Activated CD8-positive, alpha-beta memory T cell treated with anti-CD3 and anti-CD28 coated beads, Interleukin-2, amount 50 U/mL, for 1 hour (primary cell): ENCODE data around the gene FAS.
A peak's percentile ranks its signal among the peaks of the same experiment; 100 is the strongest.
"Not testable (repeated sequence)": the region's sequence is repeated elsewhere in the genome, so short reads cannot be mapped to it uniquely, and the experiment has no call there.

Source experiments
- DNase-seq: peaks from one replicate; pipeline ENCODE4 v3.0.0-alpha.2; 2020; ENCODE audit errors: extremely low read depth

FAS gene

DNA sequence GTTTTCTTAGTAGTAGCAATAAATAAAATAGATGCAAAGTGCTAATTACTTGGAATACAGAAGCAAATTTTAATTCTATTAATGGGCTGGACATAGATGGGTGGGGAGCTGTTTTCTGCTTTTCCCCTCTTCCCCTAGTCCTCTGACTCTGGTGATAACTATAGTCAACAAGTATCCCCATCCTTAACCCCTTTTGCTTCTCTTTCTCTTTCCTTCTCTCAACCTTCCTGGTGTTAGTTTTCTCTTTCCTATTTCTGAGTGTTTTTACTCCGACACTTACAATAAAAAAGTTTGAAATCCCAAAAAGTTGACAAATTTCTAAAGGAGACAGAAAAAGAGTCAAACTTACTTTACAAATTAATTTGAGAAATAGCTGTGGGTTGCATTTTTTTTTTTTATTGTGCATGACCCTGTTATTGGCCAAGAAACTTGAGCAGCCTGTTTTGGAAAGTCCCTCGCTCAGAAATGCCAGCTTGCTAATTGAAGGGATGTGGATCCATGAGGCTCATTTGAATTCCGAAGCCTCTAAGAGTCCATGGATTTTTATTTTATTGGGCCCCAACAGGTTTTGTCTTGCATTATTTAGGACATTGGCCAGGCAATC, 2.4 kb downstream of the FAS start:
- no peak for DNase-seq

DNA sequence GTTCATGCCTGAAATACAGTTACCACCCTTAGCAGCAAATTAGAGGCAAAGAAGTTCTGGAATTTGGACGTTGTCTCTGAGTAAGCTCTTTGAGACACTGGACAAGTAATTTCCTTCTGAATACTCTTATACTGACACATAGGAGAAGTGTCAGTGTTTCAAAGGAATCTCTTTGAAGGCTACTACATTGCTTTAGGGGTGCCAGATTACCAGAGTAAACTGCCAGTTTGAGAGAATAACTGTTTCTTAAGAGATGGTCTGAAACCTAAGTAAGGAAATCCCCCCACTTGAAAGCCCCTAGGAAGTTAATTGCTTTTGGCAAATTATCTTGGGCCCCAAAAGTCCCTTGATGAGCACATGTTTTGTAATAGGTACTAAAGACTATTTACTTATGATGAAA, 3.4 kb downstream of the FAS start:
- no peak for DNase-seq

DNA sequence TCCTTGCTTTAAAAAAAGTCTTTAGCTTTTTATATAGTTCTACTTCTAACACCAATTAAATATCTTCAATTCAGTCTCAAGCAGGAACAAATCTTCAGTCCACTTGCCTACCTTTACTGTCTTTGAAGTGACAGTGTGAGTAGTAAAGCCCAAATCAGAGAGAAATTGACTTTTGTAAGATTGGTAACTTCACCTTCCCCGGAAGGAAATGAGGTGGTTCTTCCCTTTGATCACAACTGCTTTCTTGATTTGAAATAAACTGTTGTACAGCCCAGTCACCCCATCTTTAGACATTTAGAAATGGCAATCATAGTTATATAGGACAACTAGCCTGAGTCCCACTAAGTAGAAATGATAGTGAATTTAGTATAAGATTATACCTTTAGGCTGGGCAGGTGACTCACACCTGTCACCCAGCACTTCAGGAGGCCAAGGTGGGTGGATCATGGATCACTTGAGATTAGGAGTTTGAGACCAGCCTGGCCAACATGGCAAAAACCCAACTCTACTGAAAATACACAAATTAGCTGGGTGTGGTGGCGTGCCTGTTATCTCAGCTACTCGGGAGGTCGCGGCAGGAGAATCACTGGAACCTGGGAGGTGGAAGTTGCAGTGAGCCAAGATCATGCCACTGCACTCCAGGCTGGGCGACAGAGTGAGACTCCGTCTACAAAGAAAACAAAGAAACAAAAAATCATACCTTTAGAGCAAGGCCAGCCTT, 4.7 kb downstream of the FAS start:
- DNase-seq: no peak

- DNase-seq: no peak
These were observed 6.3 kb downstream of the FAS start for GRCh38 chr10:88996927-88997326.

DNA sequence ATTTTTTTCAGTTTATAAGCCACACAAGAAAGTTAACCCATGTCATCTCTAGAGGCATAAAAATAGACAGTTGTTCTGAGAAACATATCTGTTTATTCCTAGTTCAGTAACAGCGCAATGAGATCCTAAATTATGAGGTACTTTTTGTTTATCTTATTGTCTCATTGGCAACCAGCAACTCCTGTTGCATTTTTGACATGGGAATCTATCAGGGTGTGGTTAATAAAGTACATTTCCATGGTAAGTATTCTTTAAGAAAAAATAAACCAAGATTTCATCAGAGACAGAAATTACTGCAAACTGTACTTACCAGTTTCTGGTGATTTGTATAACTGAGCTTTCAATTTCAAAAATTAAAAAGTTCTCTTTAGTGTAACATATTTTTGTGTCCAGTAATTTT, 9.0 kb downstream of the FAS start:
- DNase-seq: no peak

DNA sequence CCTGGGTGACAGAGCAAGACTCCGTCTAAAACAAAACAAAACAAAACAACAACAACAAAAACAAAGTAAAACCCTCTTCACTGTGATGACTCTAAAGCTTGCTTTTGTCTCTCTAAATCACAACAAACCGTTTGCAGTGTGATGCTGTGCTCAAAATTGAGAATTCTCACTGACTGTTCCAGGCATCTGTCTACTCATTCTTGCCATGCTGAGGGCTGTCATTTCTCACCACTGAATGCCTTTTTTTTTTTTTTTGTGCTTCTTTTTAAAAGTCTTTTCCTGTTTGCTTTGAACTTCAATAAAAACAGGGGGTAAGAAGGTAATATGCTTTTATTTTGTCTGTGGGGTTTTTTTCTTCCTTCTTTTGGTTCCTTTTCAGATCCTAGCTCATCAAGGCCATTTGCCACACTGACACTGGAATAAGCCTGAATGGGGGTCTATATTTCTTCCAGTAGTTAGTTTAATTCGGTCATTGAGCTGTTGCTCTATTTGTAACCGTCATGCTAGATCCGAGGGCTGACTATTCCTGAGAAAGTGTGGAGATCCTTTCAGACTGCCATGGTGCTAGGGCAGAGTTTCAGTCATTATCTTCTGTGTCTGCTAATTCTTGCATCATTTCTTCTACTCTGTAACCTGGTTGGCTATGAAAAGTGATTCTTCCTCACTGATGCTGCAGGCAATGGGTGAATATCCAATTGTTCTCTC, 10.6 kb downstream of the FAS start:
- DNase-seq: no peak

- DNase-seq: no peak
These were observed 11.1 kb downstream of the FAS start for GRCh38 chr10:89001729-89002072.

DNA sequence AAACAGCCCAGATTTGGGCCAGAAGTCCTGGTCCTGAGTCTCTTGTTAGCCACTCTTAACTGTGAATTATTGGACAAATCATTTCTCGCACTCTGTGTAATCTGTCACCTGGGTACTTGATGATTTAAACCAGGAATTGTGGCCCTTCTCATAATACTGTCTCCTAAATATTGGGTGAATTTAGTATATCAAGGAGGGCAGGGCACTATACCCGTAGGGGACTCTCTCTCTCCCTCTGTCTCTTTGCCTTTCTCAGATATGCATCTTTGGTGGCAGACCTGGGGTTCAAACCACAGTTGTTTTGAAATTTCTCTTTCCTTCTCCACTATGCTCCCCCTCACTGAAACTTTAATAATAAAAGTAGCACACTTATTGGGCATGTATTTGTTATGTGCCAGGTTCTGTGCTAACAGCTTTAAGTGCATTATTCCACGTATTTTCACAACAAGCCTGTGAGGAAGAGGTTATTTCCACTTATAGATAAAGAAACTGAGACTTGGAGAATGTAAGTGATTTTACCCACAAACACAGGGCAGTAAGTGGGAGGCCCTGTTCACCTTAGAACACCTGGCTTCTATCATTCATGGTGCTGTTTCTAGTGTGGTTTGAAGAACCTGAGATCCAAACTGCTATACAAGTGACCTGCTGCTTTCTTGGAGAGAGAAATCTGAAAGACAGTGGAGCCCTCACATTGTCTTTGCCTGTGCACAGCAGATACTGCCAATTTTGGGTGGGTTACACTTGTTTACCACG, 11.8 kb downstream of the FAS start:
- DNase-seq: no peak

DNA sequence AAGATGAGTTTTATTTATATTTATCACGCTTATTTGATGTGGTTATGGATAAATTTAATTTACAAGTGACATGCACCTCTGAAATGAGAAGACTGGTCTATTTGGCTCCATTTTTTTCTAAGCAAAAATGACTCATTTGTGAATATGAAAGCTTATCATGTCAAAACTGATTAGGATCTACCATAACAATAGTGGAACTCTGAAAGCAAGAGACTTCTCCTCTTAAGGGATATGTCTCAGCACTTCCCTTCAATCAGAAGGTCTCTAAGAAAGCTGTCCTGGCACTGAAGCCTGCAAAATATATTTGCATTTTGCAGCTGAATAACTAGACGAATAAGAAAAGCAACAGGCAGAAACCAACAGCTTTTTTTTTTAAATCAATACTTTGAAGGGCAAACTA, 12.7 kb downstream of the FAS start:
- no peak for DNase-seq

DNA sequence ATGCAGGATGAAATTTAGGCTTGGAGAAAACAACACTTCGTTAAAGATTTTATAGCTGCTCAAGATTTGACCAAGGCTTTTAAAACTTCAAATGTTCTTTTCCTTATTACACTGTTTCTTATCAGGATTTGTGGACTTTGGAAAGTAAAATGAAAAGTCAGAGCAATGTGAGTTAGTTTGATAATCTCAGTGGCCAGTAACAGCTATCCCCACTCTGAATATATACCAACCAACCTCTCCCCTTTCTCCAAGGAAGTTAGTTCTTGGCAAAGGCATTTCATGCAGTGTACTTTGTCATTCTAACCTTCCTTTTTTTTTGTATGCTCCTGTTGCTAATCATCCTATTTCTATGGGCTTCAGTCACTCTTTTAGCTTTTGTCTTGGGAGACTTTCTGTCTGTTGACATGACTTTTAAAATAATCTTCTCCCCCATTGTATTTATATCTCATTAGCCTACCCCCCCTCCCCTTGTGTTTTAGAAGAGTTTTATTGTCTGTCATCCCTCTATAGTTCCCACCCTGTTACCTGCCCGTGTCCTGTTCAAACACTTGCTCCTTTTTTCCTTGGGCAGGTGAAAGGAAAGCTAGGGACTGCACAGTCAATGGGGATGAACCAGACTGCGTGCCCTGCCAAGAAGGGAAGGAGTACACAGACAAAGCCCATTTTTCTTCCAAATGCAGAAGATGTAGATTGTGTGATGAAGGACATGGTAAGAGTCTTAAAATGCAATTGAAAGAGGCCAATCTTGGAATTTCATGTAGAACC, 16.7 kb downstream of the FAS start:
- no peak for DNase-seq

DNA sequence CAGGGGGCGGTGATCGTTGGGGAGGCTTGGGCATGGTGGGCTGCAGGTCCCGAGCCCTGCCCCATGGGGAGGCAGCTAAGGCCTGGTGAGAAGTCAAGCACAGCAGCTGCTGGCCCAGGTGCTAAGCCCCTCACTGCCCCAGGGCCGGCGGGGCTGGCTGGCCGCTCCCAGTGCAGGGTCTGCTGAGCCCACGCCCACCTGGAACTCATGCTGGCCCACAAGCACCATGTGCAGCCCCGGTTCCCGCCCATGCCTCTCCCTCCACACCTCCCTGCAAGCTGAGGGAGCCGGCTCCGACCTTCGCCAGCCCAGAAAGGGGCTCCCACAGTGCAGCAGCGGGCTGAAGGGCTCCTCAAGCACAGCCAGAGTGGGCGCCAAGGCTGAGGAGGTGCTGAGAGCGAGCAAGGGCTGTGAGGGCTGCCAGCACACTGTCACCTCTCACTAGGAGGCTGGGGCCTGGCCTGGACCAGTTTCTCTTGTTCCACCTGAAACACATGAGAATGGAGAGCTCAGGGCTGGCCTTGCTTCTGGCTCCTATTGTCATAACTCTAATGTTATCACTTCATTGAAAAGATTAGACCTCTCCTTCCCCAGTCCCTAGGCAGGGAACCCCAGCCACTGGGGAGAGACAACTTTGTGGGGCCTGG, 28.2 kb downstream of the FAS start:
- DNase-seq: not testable (repeated sequence)

DNA sequence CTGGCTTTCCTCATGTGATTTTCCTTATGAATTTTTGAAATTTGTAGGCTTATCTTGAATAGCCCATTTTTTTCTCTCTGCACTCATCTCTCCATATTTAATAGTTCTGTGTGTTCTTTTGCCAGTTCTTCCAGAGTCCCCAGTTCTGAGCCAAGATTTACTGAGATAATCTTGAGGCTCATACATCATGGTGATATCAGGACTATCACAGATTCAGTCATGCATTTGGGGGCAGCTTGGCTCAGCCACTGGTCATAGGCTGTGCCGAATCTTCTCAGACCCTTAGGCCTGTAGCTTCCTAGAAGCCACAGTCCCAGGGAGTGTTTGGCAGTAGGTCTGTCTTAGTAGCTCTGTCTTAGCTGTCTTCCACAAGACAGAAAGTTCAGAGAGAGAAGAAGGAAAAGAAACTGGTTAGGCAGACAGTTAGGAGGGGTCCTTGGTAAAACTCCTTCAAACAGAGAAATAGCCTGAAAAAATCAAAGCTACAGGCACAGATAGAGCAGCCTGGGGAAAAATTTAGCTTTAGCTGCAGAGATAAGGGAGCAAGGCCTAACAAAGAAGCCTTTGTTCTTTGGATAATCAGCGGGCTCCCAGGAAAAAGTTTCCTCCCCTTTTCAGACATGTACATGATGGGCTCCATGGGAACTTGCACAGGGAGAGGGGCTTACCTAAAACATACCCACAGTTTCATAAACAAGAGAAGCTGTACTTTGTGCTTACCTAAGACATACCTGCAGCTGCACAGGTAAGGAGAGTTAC, 29.1 kb downstream of the FAS start:
- no peak for DNase-seq

- DNase-seq: not testable (repeated sequence)
These were observed 30.9 kb downstream of the FAS start for GRCh38 chr10:89021526-89021925.

GRCh38 chr10:89022734-89023133, 32.1 kb downstream of the FAS start:
- DNase-seq: no peak

- DNase-seq: no peak
These were observed 34.9 kb downstream of the FAS start for GRCh38 chr10:89025453-89025852.

DNA sequence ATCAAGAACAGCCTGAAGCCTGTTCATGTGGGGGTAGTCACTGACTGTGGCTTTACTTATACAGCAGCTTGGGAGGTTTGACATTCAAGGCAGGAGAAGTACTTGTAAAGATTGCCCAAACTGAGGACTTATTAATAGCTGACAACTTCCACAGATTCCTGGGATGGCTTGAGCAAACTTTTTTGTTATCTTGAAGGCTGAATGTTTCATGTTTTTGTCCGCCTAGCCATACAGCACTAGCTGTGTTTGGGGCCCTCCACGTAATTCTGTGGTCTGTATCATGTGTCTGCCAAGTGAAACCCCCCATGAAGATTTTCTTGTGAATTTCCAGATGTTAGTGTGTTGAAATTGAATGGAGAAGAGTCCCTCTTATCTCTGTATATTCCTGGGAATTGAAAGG, 38.6 kb downstream of the FAS start:
- DNase-seq: no peak

DNA sequence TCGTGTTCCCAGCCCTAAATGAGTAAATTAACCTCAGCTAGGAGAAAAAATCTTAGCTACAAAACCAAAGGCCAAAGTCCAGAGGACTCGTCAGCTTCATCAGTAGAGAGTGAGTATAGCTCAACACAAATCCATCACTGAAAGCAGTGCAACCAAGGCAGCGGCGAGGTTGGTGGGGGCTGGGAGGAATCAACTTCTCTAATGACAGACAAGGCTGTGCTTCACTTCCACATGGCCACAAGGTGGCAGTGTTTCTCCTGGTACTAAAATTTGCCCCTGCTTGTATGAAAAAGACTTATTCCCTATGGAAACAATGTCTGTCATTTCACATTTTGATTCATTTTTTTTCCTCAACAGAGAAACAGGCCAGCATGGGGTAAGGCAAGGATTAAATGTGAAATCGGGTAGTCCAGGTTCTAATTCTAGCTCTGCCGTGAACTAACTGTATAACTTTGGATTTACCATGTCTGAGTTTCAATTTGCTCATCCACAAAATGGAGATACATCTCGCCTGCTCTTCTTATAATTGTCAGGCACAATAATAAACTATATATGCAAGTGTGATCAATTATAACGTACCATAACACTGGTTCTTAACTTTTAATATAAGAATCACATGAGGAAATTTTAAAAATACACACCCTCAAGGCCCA, 39.3 kb downstream of the FAS start:
- DNase-seq: peak; percentile 42

GRCh38 chr10:89030791-89031190, 40.2 kb downstream of the FAS start:
- DNase-seq: no peak

GRCh38 chr10:89032141-89032891, 41.7 kb downstream of the FAS start:
- DNase-seq: no peak
